T-helper 2 cell treated with Interferon-gamma antibody and Interleukin-4, amounts not matched to agents 100 ng/mL and 5 ng/mL, for 36 hours (primary cell): ENCODE results near the gene FBXW10B. TPM values are rescaled to one million over a fixed set of nuclear protein-coding genes. Genes with fewer than 3 reads are reported as not detected.
"Not testable (repeated sequence)": the region's sequence is repeated elsewhere in the genome, so short reads cannot be mapped to it uniquely, and the experiment has no call there.

Experiments used
- intact Hi-C: fragments of 100-400 bp; cut with micrococcal nuclease; formaldehyde crosslinking; loops from one replicate; pipeline ENCODE4 v1.15.1; 2023
- total RNA-seq: library from RNA; stranded (reverse); gene quantifications from 2 replicates; pipeline ENCODE4 v1.2.3, GENCODE V29; 2022

Gene FBXW10B
- total RNA-seq, 1 donor from 2014 or later, result 0.61 TPM

DNA sequence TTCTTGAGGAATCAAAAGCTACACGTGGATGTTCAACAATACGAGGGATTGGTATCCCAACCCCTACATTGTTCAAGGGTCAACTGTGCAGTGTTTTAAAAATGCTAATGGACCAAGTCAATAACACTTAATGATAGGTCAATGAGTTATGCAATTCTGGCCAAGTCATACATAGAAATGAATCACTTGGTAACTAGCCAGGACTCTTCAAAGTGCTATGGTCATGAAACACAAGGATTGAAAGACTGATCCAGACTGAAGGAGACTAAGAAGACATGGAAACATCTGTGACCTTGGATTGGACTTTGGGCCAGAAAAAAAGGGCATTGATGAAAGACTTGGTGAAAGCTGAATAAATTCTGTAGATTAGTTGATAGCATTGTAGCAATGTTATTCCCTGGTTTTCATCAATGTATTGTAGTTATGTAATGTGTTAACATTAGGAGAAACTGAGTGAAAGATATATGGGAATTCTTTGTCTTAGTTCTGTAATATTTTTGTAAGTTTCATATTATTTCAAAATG, 11.5 kb upstream of the FBXW10B start:
- intact Hi-C loops, result not testable (repeated sequence)

DNA sequence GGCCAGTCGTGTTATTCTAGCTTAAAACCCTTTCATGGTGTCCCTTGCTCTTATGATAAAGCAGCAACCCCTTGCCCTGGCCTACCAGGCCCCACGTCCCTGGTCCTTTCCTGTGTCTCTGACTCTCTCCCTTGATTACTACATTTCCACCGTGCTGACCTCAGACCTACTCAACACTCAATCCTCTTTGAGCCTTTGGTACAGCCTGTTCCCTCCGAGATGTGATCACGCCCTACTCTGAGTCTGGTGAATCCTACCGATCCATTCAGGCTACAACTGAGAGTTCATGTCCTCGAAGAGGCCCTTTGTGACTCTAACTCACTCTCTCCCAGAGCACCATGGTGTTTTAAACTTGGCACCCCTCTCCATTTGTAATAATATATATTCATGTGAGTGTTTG, 10.5 kb upstream of the FBXW10B start:
- intact Hi-C loops, result not testable (repeated sequence)

DNA sequence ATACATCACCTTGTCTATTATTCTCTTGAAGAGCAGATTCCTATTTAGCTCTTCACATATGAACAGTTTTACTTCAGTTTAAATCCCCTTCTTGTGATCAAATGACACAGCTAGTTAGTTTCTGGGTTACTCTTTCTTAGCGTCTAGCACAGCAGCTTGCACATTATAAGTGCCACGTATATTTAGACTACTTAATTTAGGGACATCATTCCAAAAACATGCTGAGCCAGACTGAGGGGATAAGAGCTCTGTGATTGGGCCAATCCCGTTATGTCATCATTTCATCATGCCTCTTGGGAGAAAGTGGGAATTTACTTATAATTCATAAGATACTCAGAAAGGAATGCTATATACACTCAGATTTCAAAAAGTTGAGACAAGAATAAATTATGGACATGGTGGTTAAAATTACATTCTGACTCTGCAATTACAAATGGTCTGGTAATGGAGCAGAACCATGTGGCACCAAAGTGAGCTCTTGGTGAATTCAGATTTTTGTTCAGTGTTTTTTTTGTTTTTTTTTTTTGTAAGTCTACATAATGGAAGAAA, 4.2 kb upstream of the FBXW10B start:
- intact Hi-C loops, result not testable (repeated sequence)

DNA sequence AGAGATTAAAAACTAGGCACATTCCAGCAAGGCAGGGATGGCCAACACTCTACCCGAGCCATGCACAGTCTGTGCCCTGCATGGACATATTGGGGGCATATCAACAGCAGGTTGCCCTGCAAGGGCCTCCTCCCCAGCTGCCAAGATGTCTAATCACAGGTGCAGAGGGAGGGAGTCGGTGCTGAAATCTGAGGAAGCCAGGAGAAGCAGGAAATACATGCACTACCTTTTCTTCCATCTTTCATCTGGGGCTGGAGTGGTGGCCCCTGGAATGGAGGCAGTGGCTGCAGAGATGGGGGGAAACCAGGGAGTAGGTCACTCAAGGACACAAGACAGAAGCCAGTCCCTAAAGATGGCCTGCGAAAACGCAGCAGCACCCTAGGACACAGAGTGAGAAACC, 3.8 kb upstream of the FBXW10B start:
- intact Hi-C loops, result not testable (repeated sequence)

DNA sequence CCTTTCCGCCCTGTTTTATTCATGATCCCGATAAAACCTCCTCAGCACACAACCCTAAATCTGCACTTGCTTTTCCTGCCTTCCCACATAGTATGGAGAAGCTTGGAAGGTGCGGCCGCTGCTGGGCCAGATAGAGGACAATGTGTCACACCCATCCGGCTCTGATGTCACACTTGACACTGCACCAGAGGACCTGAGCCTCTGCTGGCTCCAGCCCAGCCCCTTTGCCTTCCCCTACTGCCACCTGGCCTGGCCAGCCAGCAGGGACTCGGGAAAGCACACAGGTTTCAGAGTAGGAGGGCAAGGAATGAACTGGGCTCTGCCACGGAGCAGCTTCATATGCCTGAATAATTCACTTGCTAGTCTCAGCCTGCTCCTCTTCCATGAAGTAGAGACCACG, 2.6 kb upstream of the FBXW10B start:
- intact Hi-C loops, result not testable (repeated sequence)

DNA sequence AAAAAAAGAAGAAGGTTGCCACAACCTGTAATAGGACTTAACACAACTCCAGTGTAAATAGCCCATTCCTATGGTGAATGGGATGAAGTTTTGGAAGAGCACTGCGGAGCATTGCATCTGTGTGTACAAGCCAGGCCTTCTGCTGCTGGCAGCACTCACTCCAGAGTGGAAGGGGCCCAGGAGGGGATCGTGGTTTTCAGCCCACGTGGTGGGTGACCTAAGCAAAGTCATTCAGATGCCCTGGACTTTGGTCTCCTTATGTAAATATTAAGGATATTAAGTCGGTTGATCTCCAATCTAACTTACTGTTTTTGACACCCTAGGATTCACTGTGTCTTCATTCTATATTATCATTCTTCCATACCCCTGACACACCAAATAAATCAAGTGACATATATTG, 2.7 kb downstream of the FBXW10B start:
- intact Hi-C loops, result not testable (repeated sequence)

DNA sequence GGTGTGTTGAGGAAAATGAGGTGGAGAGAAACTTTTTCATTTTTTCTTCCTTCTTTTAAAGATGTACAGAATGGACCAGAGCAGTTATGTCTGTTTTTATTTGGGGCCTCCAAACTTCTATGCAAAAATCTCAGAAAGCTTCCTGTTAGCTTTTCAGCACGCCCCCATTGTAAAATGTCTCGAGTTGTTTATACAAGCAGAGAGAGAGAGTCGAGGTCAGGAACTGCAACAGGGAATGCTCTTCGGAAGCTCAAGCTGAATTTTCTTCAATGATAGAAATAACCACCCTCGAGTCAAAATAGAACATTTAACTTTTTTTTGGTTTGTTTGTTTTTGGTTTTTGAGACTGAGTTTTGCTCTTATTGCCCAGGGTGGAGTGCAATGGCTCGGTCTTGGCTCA, 3.7 kb downstream of the FBXW10B start:
- intact Hi-C loops, result not testable (repeated sequence)

DNA sequence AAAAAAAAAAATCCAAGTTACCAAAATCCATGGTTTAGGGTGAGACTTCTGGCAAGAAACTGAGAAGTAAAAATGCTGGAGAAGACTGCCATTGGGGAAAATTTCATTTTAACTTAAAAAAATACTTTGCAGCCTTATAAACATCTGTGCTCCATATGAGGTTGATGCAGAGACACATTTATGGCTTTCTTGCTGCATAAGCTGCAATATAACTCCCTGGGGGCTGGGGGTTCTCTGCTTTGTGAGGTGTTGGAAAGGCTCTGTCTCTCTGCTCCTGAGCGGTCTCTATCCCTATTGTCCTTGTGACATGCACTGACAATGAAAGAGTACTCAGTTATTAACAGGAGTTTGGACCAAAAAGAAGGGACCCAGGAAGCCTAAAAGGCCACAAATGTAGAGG, 6.4 kb downstream of the FBXW10B start:
- intact Hi-C loops, result not testable (repeated sequence)

DNA sequence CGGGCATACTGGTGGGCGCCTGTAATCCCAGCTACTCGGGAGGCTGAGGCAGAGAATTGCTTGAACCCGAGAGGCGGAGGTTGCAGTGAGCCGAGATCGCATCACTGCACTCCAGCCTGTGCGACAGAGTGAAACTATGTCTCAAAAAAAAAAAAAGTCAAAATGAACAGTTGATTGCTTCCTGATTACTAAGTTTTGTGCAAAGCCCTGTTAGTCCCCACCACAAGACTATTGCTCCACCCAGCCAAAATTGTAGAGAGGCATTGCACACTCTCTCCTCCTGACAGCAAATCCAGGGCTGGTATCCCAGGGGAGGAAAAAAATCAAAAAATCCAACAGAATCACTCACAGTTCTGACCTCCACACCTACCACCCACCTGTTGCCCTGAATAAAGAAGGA, 26.5 kb downstream of the FBXW10B start:
- intact Hi-C loops, result not testable (repeated sequence)

DNA sequence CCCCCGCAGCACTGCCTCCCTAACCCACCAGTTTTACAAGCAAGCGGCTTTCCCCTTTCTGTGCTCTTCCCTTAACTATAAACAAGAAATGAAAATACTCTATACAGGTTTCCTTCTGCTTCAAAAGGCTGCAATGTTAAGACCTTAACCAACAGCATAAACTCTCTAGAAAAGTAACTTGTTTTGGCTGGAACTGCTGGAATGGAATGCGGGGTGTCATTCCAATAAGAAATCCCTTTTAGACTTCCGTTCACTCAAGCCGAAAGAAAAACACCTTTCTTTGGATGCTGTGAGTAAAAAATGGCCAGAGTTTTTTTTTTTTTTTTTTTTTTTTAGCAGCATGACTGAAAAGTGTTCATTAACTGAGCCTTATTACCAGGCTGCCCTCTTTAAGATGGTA, 27.5 kb downstream of the FBXW10B start:
- intact Hi-C loops, result not testable (repeated sequence)

DNA sequence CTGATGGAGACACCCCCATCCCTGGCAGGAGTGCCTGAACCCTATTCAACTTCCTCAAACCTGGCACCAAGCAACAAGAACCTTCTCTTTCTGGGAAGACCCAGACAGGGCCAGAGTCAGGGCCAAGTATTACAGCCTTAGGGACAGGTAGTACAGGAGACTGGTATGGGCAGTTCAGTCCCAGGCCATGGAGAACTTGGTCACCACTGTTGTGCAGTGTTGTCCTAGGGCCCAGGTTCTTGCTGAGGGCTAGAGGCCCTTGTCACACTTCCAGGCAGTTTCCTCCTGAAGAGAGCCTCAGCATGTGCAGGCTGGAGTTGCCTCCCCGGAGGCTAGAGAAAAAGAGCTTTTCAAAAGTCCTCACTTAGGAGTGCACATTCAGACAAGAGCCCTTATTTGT, 28.7 kb downstream of the FBXW10B start:
- intact Hi-C loops, result not testable (repeated sequence)

DNA sequence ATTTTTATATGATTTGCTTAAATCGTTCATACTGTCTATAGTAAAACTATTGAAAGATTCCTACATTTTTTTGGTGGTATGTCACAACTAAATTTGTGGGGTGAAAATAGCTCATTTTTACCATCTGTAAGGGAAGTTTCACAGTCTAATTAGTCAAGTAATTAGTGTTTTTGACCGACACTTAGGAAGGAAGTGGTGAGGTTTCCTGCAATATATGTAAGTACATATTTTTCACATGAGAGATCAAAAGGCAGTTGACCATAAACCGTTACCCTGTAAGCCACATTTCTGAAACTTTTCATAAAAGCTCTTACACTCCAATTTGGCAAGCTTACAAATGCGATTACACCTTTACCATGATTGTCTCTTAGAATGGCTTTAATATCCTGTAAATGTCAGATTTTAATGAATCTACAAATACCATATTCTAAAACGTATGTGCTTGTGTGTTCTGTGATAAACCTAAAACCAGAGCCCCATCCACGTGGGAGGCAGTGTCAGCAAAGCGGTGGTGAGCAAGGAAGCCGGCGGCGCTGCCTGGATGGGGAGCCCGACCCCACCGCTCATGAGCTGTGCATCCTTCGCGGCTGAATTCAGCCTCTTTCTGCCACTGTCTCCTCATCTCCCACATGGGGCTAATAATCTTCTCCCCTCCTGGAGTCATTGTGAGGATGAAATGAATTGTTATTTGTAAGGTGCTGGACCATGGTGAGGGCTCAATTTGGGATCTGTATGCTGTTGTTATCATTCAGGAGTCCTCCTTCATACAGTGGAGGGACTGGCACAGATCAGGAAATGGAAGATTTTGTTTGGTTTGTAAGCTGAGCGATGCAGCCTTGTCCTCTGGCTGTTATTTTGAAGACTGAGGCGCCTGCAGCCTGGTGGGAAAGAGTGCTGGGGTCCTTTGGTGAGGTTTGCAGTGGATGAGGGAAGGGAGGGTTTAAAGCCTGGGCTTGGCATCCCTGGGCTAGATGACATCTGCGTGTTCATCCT, 29.7 kb downstream of the FBXW10B start:
- intact Hi-C loops, result not testable (repeated sequence)

DNA sequence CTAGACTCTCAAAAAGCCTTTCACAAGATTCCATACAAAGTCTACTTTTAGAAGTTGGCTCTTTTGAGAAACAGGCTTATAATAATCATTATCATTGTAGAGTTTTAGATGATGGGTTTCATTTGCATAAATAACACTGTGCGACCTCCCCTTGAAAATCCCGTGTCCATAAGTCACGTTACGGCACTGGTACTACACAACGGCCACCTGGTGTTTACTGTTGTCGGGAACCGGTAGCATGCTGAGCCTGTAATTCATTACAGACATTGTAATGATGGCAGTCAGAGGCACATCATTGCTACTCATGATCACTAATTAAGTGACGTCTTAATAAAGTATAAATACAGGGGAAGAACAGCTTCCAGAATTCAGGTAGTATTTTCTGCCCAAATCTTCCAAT, 31.5 kb downstream of the FBXW10B start:
- intact Hi-C loops, result not testable (repeated sequence)

DNA sequence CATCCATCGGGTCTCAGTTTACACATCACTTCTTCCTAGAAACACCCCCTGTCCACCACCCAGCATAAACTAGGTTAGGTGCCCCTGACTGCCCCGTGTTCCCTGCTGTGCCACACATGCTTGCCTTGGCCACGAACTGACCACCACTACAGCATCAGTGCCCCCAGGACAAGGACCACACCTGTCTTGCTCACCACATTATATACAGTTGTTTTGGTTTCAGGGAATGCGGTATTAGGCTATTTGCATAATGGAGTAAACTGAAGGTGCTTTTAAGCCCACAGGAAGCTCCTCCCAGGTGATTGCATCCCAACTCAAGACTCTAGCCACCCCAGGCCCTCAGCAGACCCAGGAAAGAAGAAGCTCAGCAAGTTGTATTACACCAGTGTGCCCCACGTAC, 36.2 kb downstream of the FBXW10B start:
- intact Hi-C loops, result not testable (repeated sequence)

DNA sequence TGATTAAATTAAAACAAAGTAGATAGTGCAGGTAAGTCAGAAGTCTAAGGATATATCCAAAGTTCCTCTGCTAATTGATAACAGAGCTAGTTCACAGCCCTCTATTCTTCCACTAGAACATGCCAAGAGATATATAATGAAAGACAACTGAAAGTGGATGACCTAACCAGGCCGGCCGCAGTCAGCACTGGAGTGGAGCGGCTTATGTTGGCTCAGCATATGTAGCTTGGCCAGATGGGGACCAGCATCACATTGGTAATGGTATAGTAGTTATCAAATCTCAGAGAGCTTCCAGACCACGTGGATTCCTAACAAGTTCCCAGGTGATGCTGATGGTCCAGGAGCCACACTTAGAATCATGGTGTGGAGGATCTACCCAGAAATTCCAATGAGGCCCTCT, 38.0 kb downstream of the FBXW10B start:
- intact Hi-C loops, result not testable (repeated sequence)

DNA sequence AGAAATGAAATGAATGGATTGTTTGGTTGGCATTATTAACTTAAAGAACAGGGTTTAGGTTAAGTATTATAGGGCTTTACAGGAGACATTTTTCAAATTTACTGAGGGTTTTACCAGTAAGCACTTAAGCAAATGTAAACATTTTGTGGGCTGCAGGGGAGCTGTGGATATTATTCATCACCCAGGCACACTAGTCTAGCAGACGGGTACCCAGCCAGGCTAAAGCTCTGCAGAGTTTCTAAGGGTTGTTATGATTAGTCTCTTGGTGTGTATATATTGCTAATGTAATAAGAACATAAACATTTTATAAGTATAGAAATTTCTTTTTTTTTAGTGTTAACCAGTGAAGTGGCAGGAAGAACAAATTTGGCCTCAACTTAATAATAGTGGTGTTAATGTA, 42.7 kb downstream of the FBXW10B start:
- intact Hi-C loops, result not testable (repeated sequence)

DNA sequence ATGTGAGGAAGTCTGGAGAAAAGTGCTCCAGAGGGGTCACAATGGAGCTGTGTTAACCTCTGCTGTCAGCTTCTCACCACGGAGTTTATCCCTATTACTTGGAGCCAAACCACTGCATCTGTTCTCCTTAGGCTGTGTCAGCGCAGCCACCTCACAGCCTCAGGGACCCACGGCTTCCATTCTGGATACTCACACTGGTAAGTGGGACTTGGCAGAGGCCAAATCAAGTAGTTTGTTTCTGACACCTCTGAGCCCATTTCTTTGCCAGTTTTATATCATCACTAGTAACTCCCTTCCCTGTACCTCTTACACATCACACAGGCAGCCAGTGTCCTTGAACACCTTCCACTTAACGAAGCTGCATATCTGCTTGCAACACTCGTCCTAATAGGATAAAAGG, 44.8 kb downstream of the FBXW10B start:
- intact Hi-C loops, result not testable (repeated sequence)

DNA sequence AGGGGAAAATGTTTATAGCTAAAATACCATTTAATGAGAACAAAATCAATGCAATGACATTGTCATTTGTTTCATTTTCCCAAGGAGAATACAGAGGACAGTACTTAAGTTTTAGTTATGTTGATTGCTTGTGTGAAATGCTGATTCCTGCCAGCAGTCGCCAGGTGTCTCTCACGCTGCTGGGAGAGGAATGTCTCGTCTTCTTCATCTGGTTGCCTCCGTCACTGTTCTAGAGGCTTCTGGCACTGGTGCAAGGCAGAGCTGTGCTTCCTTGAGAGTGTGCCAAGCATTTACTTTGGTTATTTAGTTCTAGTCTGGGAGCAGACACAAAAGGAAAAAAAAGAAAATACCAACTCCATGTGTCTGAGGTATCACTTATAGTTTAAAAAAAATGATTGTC, 45.6 kb downstream of the FBXW10B start:
- intact Hi-C loops, result not testable (repeated sequence)
